ENCODE measurements around the gene ADAM15. TPM values are rescaled to one million over a fixed set of nuclear protein-coding genes. Genes with fewer than 3 reads are reported as not detected.

The ADAM15 gene
- total RNA-seq, 3 donors from 2014 or later, result 97.8 to 155 (median 109) TPM

- peak overlapping the region; percentile 89 to 95 (median 89) for H3K4me3 ChIP-seq
- H3K27ac ChIP-seq, result peak overlapping the region; percentile 98 to 99
- H3K9me3 ChIP-seq, result no peaks in the 10 kb centered on the region
- peaks cover 20 to 44% of the 10 kb centered on the region in 2 donors for H3K4me1 ChIP-seq
- no peaks in the 10 kb centered on the region for H3K27me3 ChIP-seq
- H3K36me3 ChIP-seq, result no peaks in the 10 kb centered on the region
- intact Hi-C loops (cut with DNase I; ENCODE audit: low total_unique reads), result no loop called here
- no peak for DNase-seq (ENCODE audit: low spot score in 2 of 2)
- TF ChIP-seq CTCF (IDR thresholded peaks at IDR 0.05) (no peak), POLR2A (IDR thresholded peaks at IDR 0.05) (no peak), POLR2AphosphoS5 (IDR thresholded peaks at IDR 0.05) (no peak)
Observed at GRCh38 chr1:155003227-155003765, 47.8 kb upstream of the ADAM15 start.

DNA sequence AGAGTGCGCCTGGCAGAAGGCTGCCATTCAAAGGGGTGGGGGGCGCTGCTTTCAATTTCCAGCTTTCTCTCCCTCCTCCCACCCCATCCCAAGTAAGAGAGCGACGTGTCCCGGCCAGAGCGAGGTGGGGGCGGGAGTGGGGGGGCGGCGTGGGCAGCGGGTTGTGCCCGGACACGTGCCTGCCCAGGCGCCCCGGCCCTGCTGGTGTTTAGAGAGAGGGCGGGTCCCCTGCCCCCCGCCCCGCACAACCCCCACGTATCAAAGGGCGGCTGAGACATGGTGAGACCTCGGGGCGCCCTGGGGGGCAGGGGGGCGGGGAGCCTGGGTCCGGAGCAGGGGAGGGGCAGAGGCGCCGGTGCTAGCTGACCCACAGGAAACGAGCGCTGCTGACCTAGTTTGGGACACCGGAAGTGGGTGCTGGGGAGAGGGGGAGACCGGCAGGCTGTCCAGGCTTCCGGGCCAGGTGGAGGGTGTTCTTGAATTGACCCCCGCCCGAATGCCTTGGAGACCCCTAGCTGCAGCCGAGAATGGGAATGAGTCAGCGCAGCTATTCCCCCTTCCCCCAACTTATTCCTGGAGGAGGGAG is 47.3 kb upstream of the ADAM15 start:
- Histone ChIP-seq H3K27ac (peak overlapping the region; percentile 98 to 99), H3K9me3 (no peaks in the 10 kb centered on the region), H3K27me3 (no peaks in the 10 kb centered on the region), H3K4me1 (peaks cover 20 to 42% of the 10 kb centered on the region in 2 donors), H3K4me3 (peak overlapping the region; percentile 89 to 95 (median 89)), H3K36me3 (no peaks in the 10 kb centered on the region)
- TF ChIP-seq CTCF (IDR thresholded peaks at IDR 0.05) (no peak), POLR2AphosphoS5 (IDR thresholded peaks at IDR 0.05) (no peak), POLR2A (IDR thresholded peaks at IDR 0.05) (no peak)
- intact Hi-C loops (cut with DNase I; ENCODE audit: low total_unique reads), result no loop called here
- no peak for DNase-seq (ENCODE audit: low spot score in 2 of 2)

GRCh38 chr1:155004352-155005075 is 46.6 kb upstream of the ADAM15 start:
- intact Hi-C loops (cut with DNase I; ENCODE audit: low total_unique reads), result no loop called here
- H3K36me3 ChIP-seq, result no peaks in the 10 kb centered on the region
- TF ChIP-seq CTCF (IDR thresholded peaks at IDR 0.05) (no peak), POLR2AphosphoS5 (IDR thresholded peaks at IDR 0.05) (no peak), POLR2A (IDR thresholded peaks at IDR 0.05) (no peak)

GRCh38 chr1:155005076-155006011 is 45.8 kb upstream of the ADAM15 start:
- no peaks in the 10 kb centered on the region for H3K36me3 ChIP-seq

More at GRCh38 chr1:155004352-155005075, 46.6 kb upstream of the ADAM15 start:
- peaks cover 19 to 36% of the 10 kb centered on the region in 2 donors for H3K4me1 ChIP-seq
- no peak for DNase-seq (ENCODE audit: low spot score in 2 of 2)
- H3K27ac ChIP-seq, result peak overlapping the region; percentile 98 to 99
- H3K27me3 ChIP-seq, result no peaks in the 10 kb centered on the region
- H3K9me3 ChIP-seq, result no peaks in the 10 kb centered on the region
- H3K4me3 ChIP-seq, result peak overlapping the region; percentile 89 to 95 (median 89)

More at GRCh38 chr1:155005076-155006011, 45.8 kb upstream of the ADAM15 start:
- Histone ChIP-seq H3K27ac (peak overlapping the region; percentile 98 to 99), H3K4me1 (peaks cover 17 to 34% of the 10 kb centered on the region in 2 donors), H3K4me3 (peak overlapping the region; percentile 89 to 95 (median 89)), H3K9me3 (no peaks in the 10 kb centered on the region), H3K27me3 (no peaks in the 10 kb centered on the region)
- no peak for TF ChIP-seq POLR2A (IDR thresholded peaks at IDR 0.05)
- TF ChIP-seq POLR2AphosphoS5 (IDR thresholded peaks at IDR 0.05), result peak in 1 of 3 donors; percentile 24
- TF ChIP-seq CTCF (IDR thresholded peaks at IDR 0.05), result no peak
- peak; percentile 62 to 76 for DNase-seq (ENCODE audit: low spot score in 2 of 2)
- intact Hi-C loops (cut with DNase I; ENCODE audit: low total_unique reads), result no loop called here

Data from breast epithelium (tissue), 4 donors.